Natural killer cell treated with Interleukin-12 subunit alpha and Interleukin-12 subunit beta and Interleukin-15 and Interleukin-18, amount 100 ng/mL, for 72 hours (primary cell): Measurements from ENCODE around the gene COL4A2. TPM values are rescaled to one million over a fixed set of nuclear protein-coding genes. Genes with fewer than 3 reads are reported as not detected.

Experiments used
- ATAC-seq, 2 donors: fragments of 150-1000 bp; cut with Tn5 transposase in 1 of 2; sonication (Bioruptor Pico), chemical (Tn5 transposase) in 1 of 2; 2 replicates each; pipeline ENCODE4 v1.10.0; 2021
- DNase-seq: peaks from one replicate; pipeline ENCODE4 v3.0.0; 2022; ENCODE audit warnings: low spot score
- H3K27ac Mint-ChIP-seq, 2 donors: 1 replicate in 1 of 2; 2 replicates in 1 of 2; pipeline ENCODE4 v1.8.0; 2022; ENCODE audit warnings: mixed read lengths in 2 of 2, mild to moderate bottlenecking in 1 of 2, moderate library complexity in 1 of 2
- H3K27me3 Mint-ChIP-seq, 2 donors: 1 replicate in 1 of 2; 2 replicates in 1 of 2; pipeline ENCODE4 v1.8.0; 2022; ENCODE audit warnings: mixed read lengths in 2 of 2
- H3K36me3 Mint-ChIP-seq: one replicate; pipeline ENCODE4 v1.8.0; 2022; ENCODE audit warnings: mixed read lengths
- H3K4me1 Mint-ChIP-seq, 2 donors: 1 replicate in 1 of 2; 2 replicates in 1 of 2; pipeline ENCODE4 v1.8.0; 2022; ENCODE audit warnings: low read depth in 2 of 2, mixed read lengths in 2 of 2, mild to moderate bottlenecking in 1 of 2
- H3K4me3 Mint-ChIP-seq: one replicate; pipeline ENCODE4 v1.8.0; 2022; ENCODE audit warnings: mixed read lengths
- H3K9me3 Mint-ChIP-seq: 2 replicates; pipeline ENCODE4 v1.8.0; 2022; ENCODE audit warnings: mixed read lengths
- total RNA-seq, 2 donors: library from RNA; stranded (reverse); gene quantifications; one replicate each; pipeline ENCODE4 v1.2.3, GENCODE V29; 2022

Gene COL4A2
- total RNA-seq, 2 donors from 2014 or later = not detected

GRCh38 chr13:110470272-110471009 is 163.4 kb downstream of the COL4A2 start:
- H3K27ac Mint-ChIP-seq = no peak overlapping the region
- ATAC-seq (no peak), DNase-seq (no peak)
- no peaks in the 10 kb centered on the region for H3K36me3 Mint-ChIP-seq
- H3K4me3 Mint-ChIP-seq = no peak overlapping the region
- H3K27me3 Mint-ChIP-seq = peaks cover 10 to 14% of the 10 kb centered on the region in 2 donors
- no peaks in the 10 kb centered on the region for H3K9me3 Mint-ChIP-seq
- H3K4me1 Mint-ChIP-seq = no peaks in the 10 kb centered on the region

DNA sequence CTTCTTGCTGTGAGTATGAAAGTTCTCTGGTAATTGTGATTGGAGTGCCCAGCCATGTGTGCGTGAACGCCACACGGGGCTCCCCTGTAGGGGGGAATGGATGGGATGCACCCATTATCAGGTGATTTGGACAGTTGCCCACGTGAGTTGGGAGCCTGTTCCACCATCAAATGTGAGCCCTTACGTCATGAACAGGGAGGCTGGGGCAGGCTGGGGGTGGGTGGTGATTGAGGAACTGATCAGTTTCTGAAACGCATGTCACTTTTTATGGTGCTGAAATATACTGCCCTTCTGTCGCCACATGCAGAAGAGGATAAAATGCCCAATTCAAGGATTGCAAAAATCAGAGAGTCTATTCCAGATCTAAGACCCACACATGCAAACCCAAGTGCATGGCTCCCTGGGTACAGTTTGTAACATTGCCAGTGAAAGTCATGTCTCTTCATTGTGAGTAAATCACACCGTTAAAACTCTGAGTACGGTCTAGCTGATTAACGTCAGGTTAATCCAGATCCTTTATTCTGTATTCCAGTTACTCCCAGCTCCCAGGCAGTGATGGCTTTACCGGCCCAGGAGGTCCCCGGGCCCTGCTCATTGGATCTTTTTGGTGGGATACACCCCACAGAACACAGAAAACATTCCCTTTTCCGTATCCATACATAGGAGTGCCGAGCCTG is 164.2 kb downstream of the COL4A2 start:
- DNase-seq (no peak), ATAC-seq (no peak)
- Mint-ChIP-seq H3K9me3 (no peaks in the 10 kb centered on the region), H3K27me3 (peaks cover 10 to 14% of the 10 kb centered on the region in 2 donors), H3K27ac (no peak overlapping the region), H3K4me1 (no peaks in the 10 kb centered on the region), H3K36me3 (no peaks in the 10 kb centered on the region), H3K4me3 (no peak overlapping the region)

DNA sequence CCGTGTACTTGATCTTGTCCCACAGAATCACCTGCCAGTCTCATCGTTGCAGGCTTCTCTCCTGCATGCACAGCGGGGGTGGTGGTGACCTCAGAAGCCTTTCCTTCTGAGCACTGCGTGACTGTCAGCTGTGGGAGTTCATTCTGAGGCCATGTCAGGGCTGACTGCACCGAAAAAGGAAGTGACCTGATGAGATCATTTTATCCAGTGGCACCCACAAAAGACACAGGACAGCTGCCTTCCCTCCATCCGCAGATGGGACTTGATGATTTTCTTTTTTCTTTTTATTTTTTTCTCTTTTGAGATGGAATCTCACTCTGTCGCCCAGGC is 164.7 kb downstream of the COL4A2 start:
- DNase-seq = peak; percentile 12
- no peaks in the 10 kb centered on the region for H3K36me3 Mint-ChIP-seq
- no peaks in the 10 kb centered on the region for H3K9me3 Mint-ChIP-seq
- H3K4me1 Mint-ChIP-seq = no peaks in the 10 kb centered on the region
- H3K27ac Mint-ChIP-seq = no peak overlapping the region
- peaks cover 10 to 14% of the 10 kb centered on the region in 2 donors for H3K27me3 Mint-ChIP-seq
- no peak overlapping the region for H3K4me3 Mint-ChIP-seq
- ATAC-seq = no peak

DNA sequence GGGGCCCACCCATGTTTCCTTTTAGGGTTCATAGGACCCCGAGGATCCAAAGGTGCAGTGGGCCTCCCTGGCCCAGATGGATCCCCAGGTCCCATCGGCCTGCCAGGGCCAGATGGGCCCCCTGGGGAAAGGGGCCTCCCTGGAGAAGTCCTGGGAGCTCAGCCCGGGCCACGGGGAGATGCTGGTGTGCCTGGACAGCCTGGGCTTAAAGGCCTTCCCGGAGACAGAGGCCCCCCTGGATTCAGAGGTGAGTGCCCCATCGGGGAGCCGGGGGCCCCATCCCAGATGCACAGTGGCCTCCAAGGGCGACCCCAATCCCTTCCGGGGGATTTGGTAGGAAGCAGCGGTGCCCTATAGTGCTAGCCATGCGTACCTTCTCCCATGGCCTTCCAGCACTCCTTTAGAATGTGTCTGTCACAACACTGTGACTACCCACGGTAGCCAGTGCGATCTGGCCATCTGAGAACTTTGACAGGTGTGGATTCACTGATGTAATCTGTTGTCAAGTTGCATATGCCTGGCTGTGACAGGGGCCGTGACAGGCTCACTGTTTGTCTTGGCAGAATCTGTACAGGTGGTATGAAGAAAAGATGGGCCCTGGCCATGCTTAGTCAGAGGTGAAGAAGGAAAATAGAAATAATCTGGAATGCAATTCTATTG is 165.9 kb downstream of the COL4A2 start:
- peak; percentile 49 for DNase-seq
- no peak for ATAC-seq
- H3K4me1 Mint-ChIP-seq = no peaks in the 10 kb centered on the region
- H3K9me3 Mint-ChIP-seq = no peaks in the 10 kb centered on the region
- no peaks in the 10 kb centered on the region for H3K36me3 Mint-ChIP-seq
- no peak overlapping the region for H3K4me3 Mint-ChIP-seq
- no peak overlapping the region for H3K27ac Mint-ChIP-seq
- H3K27me3 Mint-ChIP-seq = peaks cover 11 to 14% of the 10 kb centered on the region in 2 donors

DNA sequence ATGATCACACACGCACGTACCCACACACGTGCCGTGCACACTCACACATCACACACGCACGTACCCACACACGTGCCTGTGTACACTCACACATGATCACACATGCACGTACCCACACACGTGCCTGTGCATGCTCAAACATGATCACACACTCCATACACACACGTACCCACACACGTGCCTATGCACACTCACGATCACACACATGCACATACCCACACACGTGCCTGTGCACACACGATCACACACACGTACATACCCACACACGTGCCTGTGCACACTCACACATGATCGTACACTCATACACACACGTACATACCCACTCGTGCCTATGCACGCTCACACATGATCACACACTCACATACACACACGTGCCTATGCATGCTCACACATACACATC is 167.6 kb downstream of the COL4A2 start:
- H3K36me3 Mint-ChIP-seq = no peaks in the 10 kb centered on the region
- H3K4me1 Mint-ChIP-seq = no peaks in the 10 kb centered on the region
- H3K4me3 Mint-ChIP-seq = no peak overlapping the region
- H3K27me3 Mint-ChIP-seq = peaks cover 14% of the 10 kb centered on the region in 2 donors
- no peak overlapping the region for H3K27ac Mint-ChIP-seq
- no peaks in the 10 kb centered on the region for H3K9me3 Mint-ChIP-seq
- ATAC-seq = peak in 1 of 2 donors; percentile 22
- no peak for DNase-seq

- Mint-ChIP-seq H3K4me3 (no peak overlapping the region), H3K27me3 (peaks cover 14% of the 10 kb centered on the region in 2 donors), H3K27ac (no peak overlapping the region), H3K9me3 (no peaks in the 10 kb centered on the region), H3K4me1 (no peaks in the 10 kb centered on the region), H3K36me3 (no peaks in the 10 kb centered on the region)
- ATAC-seq (no peak), DNase-seq (no peak)
Observed at GRCh38 chr13:110475117-110475516, 168.0 kb downstream of the COL4A2 start.

- no peak overlapping the region for H3K4me3 Mint-ChIP-seq
- ATAC-seq = no peak
- DNase-seq = no peak
- no peak overlapping the region for H3K27ac Mint-ChIP-seq
- H3K4me1 Mint-ChIP-seq = no peaks in the 10 kb centered on the region
- H3K9me3 Mint-ChIP-seq = no peaks in the 10 kb centered on the region
- H3K27me3 Mint-ChIP-seq = peaks cover 10% of the 10 kb centered on the region in 2 donors
- H3K36me3 Mint-ChIP-seq = no peaks in the 10 kb centered on the region
Observed at GRCh38 chr13:110475550-110476219, 168.6 kb downstream of the COL4A2 start.

- no peak overlapping the region for H3K27ac Mint-ChIP-seq
- H3K9me3 Mint-ChIP-seq = no peaks in the 10 kb centered on the region
- no peak overlapping the region for H3K4me3 Mint-ChIP-seq
- ATAC-seq = peak in 1 of 2 donors; percentile 26
- DNase-seq = no peak
- H3K4me1 Mint-ChIP-seq = no peaks in the 10 kb centered on the region
- no peaks in the 10 kb centered on the region for H3K36me3 Mint-ChIP-seq
- peaks cover 5 to 8% of the 10 kb centered on the region in 2 donors for H3K27me3 Mint-ChIP-seq
Observed at GRCh38 chr13:110476220-110476617, 169.1 kb downstream of the COL4A2 start.

- no peak overlapping the region for H3K4me3 Mint-ChIP-seq
- no peak overlapping the region for H3K27ac Mint-ChIP-seq
- DNase-seq (no peak), ATAC-seq (no peak)
- no peaks in the 10 kb centered on the region for H3K4me1 Mint-ChIP-seq
- H3K9me3 Mint-ChIP-seq = no peaks in the 10 kb centered on the region
- no peaks in the 10 kb centered on the region for H3K36me3 Mint-ChIP-seq
- peaks cover 0 to 5% of the 10 kb centered on the region in 2 donors for H3K27me3 Mint-ChIP-seq
Observed at GRCh38 chr13:110477706-110478245, 170.7 kb downstream of the COL4A2 start.

DNA sequence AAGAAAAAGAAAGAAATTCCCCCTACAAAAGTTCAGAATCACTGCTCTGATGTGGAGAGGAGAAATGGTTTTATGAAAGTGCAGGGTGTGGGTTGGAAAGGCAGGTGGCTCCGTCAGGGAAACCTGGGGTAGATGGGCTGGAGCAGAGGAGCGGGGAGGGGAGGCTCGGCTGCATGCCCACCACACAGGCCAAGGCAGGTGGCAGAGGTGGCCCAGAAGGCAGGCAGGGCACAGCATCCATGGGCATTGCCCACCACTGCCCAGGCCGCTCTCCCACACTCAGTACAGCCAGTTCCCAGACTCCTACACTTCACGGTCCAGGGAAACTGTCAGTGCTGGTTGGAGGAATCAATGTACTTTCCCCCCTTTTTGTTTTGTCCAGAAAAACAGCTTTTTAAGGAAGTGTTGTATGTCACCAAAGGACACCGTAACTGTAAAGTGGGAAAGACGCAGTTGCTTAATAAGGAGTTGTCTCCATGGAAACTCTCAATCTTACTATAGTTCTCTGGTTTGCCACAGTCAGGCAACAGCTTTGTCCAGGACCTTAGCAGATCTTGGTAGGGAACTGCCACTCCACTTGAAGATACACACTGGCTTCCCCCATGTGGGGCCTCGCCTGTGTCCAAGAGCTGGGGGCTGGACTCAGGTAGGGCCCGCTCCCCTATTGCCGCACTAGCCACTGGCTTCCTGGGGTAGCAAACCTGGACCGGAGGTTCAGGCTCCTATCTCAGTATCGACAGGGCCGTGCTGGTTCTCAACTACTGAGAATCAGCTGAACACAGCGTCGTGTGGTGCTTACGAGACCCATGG is 171.5 kb downstream of the COL4A2 start:
- no peak for DNase-seq
- H3K27me3 Mint-ChIP-seq = peaks cover 0 to 3% of the 10 kb centered on the region in 2 donors
- ATAC-seq = no peak
- no peak overlapping the region for H3K27ac Mint-ChIP-seq
- H3K4me1 Mint-ChIP-seq = no peaks in the 10 kb centered on the region
- no peaks in the 10 kb centered on the region for H3K36me3 Mint-ChIP-seq
- H3K9me3 Mint-ChIP-seq = no peaks in the 10 kb centered on the region
- H3K4me3 Mint-ChIP-seq = no peak overlapping the region

DNA sequence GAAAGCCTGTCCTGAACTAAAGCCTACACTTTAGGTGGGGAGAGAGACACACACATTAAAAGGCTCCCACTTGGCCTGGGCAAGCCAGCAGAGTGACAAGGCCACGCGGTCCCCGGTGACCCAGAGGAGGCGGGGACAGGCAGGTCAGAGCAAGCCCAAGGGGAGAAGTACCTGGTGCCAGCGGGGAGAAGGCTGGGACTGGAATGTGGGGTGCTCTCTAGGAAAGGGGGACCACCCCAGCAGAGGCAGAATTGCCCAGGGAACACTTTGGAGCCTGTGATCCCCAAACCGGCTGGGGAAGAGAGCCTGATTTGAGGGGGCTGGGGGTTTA is 172.1 kb downstream of the COL4A2 start:
- Mint-ChIP-seq H3K4me3 (no peak overlapping the region), H3K27me3 (peaks cover 0 to 3% of the 10 kb centered on the region in 2 donors), H3K36me3 (no peaks in the 10 kb centered on the region), H3K9me3 (no peaks in the 10 kb centered on the region), H3K27ac (no peak overlapping the region), H3K4me1 (no peaks in the 10 kb centered on the region)
- DNase-seq = no peak
- ATAC-seq = no peak

- Mint-ChIP-seq H3K27ac (no peak overlapping the region), H3K4me1 (no peaks in the 10 kb centered on the region), H3K27me3 (peaks cover 0 to 3% of the 10 kb centered on the region in 2 donors), H3K9me3 (no peaks in the 10 kb centered on the region), H3K36me3 (no peaks in the 10 kb centered on the region), H3K4me3 (no peak overlapping the region)
- no peak for DNase-seq
- ATAC-seq = peak in 1 of 2 donors; percentile 33
Observed at GRCh38 chr13:110479648-110480047, 172.6 kb downstream of the COL4A2 start.

DNA sequence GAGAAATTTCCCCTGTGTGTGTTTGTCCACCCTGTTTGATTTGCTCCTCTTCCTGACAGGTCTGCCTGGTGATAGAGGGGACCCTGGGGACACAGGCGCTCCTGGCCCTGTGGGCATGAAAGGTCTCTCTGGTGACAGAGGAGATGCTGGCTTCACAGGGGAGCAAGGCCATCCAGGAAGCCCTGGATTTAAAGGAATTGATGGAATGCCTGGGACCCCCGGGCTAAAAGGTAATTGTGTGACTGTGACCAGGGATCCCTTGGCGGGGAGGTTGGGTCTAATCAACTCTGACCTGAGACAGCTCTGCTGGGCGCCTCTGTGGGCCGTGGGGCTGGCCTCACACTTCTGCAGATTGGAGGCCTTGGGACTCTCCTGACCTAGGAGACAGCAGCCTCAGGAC is 173.1 kb downstream of the COL4A2 start:
- Mint-ChIP-seq H3K4me3 (no peak overlapping the region), H3K4me1 (no peaks in the 10 kb centered on the region), H3K27ac (no peak overlapping the region), H3K36me3 (no peaks in the 10 kb centered on the region), H3K9me3 (no peaks in the 10 kb centered on the region), H3K27me3 (peaks cover 0 to 3% of the 10 kb centered on the region in 2 donors)
- DNase-seq (no peak), ATAC-seq (no peak)
